Measurements from ENCODE around the gene DACH1. TPM values are rescaled to one million over a fixed set of nuclear protein-coding genes. Genes with fewer than 3 reads are reported as not detected.

Gene DACH1
- total and polyA plus RNA-seq, 9 of the 15 experiments (the other 6 are each of a cell fraction or from before 2014, with no cell fraction given): 0.04 to 0.07 (median 0.04) TPM; not detected in 2

GRCh38 chr13:71491010-71491409, 376.0 kb downstream of the DACH1 start:
- ChIA-PET POLR2A (no interaction called here), CTCF (ENCODE audit: low intra/inter-chr PET ratio) (no interaction called here)
- H3K4me3 ChIP-seq: no peak overlapping the region
- DNase-seq (ENCODE audit: extremely low read depth in 1 of 4, low spot score in 3 of 4) (no peak), ATAC-seq (no peak), FAIRE-seq (no peak)
- intact Hi-C loops (cut with micrococcal nuclease) (no loop called here), in situ Hi-C loops (cut with MboI) (no loop called here)
- H2AFZ ChIP-seq (ENCODE audit: low read depth, low read length): no peak overlapping the region
- no peak overlapping the region for H3K27ac ChIP-seq (ENCODE audit: extremely low read depth, low read depth, low read length)
- no peaks in the 10 kb centered on the region for H3K36me3 ChIP-seq (ENCODE audit: control insufficient read depth, insufficient read depth, low read length)
- TF ChIP-seq RFX5 (IDR thresholded peaks at IDR 0.05; ENCODE audit: low read depth, low read length): no peak
- no peak for TF ChIP-seq OTX1 (CRISPR knock-in tag; IDR thresholded peaks at IDR 0.05)
- no peak for TF ChIP-seq ZNF354B (CRISPR knock-in tag; IDR thresholded peaks at IDR 0.05)
- TF ChIP-seq NR2F6 (CRISPR knock-in tag; IDR thresholded peaks at IDR 0.05): no peak
- TF ChIP-seq ARID3A (IDR thresholded peaks at IDR 0.05; ENCODE audit: borderline replicate concordance, low read depth, low read length): no peak
- no peak for TF ChIP-seq ARID2 (IDR thresholded peaks at IDR 0.05)
- no peak for TF ChIP-seq SRSF3 (IDR thresholded peaks at IDR 0.05; ENCODE audit: insufficient read depth, low read length)
- no peak for TF ChIP-seq E4F1 (CRISPR knock-in tag; IDR thresholded peaks at IDR 0.05; ENCODE audit: borderline replicate concordance)
- no peaks in the 10 kb centered on the region; the same call in 1 of the 2 replicates for H3K9me3 ChIP-seq (replicated peaks; ENCODE audit: control insufficient read depth, insufficient read depth, low read depth, low read length)
- H4K20me1 ChIP-seq (replicated peaks; ENCODE audit: control insufficient read depth, insufficient read depth, low read length): no peaks in the 10 kb centered on the region
- no TSS peak for BruUV-seq (replicated peaks)
- no peak overlapping the region for H3K4me2 ChIP-seq (ENCODE audit: insufficient read depth, low read length)
- H3K79me2 ChIP-seq (ENCODE audit: control insufficient read depth, insufficient read depth, low read length): no peaks in the 10 kb centered on the region
- no peaks in the 10 kb centered on the region for H3K27me3 ChIP-seq (ENCODE audit: control insufficient read depth in 2 of 2, insufficient read depth in 2 of 2, low read length in 2 of 2)
- 0% methylated on average over 1 of the region's 1 CpG for WGBS (ENCODE audit: insufficient coverage, low coverage, missing lambda C conversion rate)
- H3K4me1 ChIP-seq (replicated peaks in 1 of 2; ENCODE audit: control insufficient read depth in 2 of 2, insufficient read depth in 2 of 2, low read length in 2 of 2): no peaks in the 10 kb centered on the region
- H3K9me1 ChIP-seq (ENCODE audit: control insufficient read depth, insufficient read depth, low read length): no peaks in the 10 kb centered on the region
- H3K9ac ChIP-seq (ENCODE audit: insufficient read depth in 1 of 2, low read depth in 2 of 2, low read length in 2 of 2): no peak overlapping the region

All from K562 (cell line).